ACHN (cell line): ENCODE results near the gene KCTD15.

Experiments used
- DNase-seq: peaks from one replicate; pipeline ENCODE4 v3.0.0-alpha.2; 2015
- in situ Hi-C: cut with HindIII; loops from 2 replicates; pipeline ENCODE4 v1.10.0; 2017; ENCODE audit warnings: low sequenced_read_pairs, low pct_ligation_motif_present, low pct_unique_long_range_greater_than_20kb

The KCTD15 gene

DNA sequence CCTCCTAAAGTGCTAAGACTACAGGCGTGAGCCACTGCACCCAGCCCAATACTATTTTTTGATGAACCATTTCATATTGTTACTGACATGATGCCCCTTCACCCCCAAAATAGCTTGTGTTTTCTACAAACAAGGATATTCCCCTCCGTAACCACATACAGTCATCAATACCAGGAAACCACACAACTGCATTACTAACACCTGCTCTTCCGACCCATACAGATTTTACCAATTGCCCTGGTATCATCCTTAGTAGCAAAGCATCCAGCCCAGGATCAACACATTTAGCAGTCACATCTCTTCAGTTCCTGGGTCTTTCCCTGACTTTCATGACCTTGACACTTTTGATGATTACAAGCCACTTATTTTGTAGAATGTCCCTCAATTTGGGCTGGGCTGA lies 33.6 kb downstream of the KCTD15 start:
- in situ Hi-C loops: no loop called here
- DNase-seq: no peak

DNA sequence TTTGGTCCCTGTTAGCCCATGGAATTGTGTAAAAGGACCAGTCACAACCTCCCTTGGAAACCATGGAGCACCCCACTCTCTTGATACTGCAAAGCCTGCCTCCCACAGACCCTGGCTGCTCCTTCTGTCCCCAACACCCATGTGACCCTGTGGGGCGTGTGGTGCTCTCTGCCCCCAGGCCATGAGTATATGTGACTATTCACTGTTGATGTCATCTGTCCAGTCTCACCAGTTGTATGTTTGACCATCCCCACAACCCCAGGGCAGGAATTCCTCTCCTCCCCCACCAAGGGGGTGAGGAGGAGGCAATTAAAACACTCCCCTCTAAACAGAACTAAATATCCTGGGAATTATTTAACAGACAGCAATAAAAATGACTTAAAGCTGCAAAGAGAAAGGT lies 35.2 kb downstream of the KCTD15 start:
- DNase-seq: no peak

DNA sequence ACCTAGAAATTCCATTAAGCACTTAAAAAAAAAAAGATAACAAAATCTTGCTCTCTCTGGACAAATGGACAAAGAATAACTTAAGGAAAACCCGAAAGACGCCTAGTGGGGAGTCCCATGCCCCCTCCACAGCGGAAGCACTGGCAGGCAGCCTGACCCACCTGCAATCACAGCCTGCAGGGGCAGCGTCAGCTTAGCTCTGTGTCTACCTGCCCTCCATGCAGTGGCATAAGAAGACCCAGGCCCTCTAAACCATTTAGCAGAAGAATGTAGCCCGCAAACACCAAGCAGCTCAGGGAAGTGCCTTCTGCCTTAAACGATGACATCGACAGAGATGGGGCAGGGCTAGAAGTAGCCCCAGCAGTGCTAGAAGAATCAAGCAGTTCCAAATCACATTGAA lies 36.0 kb downstream of the KCTD15 start:
- no peak for DNase-seq
- in situ Hi-C loops: no loop called here

More for the DNA sequence above, 35.2 kb downstream of the KCTD15 start:
- in situ Hi-C loops: no loop called here

DNA sequence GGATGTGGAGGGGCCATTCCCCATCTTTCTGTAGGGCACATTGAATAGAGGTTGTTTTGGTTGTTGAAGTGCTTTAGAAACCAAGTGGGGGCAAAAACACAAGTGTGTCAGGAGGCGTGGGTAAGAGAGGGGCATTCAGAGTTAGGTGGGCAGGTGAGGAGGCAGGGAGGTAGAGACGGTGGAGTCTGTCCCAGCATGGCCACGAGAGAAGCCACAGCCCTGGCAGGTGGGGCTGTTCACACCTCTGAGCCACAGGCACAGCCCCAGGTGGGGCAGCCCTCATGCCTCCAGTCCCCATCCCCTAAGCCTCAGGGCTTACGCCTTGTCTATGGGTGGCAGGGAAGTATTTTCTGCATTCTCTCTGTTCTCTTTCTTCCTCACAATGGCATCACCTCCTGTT lies 43.7 kb downstream of the KCTD15 start:
- in situ Hi-C loops: no loop called here
- DNase-seq: no peak

DNA sequence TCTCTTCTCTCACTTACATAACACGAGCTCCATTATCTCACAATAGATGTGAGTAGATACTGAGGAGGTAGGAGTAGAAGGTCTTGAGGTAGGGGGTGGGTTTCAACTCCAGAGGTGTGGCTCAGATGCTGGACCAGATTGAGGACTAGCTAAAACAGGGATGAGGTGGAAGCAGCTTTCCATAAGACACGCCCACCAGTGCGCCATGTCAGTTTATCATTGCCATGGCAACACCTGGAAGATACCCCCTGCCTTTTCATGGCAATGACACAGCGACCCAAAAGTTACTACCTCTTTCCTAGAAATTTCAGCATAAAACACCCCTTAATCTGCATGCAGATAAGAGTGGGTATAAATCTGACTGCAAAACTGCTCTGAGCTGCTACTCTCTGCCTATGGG lies 44.1 kb downstream of the KCTD15 start:
- in situ Hi-C loops: no loop called here
- no peak for DNase-seq

DNA sequence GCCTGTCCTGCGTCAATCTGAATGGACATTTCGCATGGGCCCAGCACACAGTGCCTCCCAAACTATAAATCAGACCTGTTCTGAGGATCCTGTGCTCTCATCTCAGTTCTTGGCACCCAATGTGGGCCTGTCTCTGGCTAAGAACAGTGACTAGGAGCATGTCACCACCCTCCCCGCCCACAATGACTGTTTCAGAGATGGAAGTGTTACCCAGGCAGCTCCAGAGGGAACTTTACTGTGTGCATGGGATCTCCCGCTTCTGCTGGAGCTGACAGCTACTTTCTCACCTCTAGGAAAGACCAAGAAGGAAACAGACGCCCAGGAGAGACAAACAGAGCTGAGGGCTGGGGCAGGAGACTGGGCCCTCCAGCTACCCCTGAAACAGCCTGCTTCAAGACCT lies 45.0 kb downstream of the KCTD15 start:
- DNase-seq: no peak
- in situ Hi-C loops: no loop called here

DNA sequence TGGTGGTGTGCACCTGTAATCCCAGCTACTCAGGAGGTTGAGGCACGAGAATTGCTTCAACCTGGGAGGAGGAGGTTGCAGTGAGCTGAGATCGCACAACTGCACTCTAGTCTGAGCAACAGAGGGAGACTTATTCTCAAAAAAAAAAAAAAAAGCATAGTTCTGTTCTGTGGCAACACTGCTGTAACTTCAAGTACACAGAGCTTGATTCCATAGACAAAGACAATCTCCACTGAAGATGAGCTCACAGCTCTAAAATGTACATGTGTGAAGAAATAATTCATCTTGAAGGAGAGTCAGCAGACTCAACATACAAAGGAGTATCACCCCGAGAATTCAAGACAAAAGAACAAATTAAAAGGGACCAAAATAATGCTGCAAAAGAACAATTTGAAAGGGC lies 47.8 kb downstream of the KCTD15 start:
- DNase-seq: no peak
- in situ Hi-C loops: no loop called here

DNA sequence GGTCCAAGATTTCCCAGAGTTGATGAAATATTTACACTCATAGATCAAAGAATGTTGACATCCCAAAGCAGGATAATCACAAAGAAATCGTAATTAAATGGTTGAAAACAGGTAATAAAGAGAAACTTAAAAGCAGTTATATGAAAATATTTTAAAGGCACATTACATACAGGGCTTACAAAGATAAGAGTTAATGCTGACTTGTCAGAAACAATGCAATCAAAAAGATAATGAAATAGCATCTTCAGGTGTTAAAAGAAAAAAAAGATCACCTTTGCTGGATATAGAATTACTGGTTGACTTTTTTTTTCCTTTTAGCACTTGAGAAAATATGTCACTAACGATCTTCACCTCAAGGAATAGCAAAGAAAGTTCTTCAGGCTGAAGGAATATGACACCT lies 48.8 kb downstream of the KCTD15 start:
- DNase-seq: no peak
- in situ Hi-C loops: no loop called here

DNA sequence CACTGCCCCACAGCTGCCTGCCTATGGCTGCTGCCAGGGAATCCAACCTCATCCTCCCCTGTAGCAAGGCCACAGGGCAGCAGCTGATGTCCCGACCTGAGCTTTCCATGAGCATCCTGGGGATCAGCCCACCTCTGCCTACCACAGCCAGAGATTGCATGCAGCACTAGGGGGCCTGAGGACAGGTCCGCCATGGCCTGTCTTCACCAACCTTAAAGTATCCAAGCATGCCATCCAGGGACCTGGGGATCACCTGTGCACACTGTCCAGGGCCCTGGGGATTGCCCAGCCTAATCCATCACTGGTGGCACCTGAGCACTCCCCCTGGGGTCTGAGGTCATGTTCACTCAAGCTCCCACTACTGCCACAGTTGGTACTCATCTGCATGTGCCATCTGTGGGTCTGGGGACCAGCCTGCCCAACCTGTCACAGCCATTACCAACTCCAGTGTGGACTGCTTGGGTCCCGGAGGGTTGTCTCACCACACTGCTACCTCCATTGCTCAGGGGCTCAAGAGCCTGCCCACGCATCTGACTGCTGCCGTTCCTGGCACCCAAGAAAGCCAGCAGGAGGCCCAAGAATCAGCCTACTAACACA lies 53.0 kb downstream of the KCTD15 start:
- DNase-seq: no peak
- in situ Hi-C loops: no loop called here

DNA sequence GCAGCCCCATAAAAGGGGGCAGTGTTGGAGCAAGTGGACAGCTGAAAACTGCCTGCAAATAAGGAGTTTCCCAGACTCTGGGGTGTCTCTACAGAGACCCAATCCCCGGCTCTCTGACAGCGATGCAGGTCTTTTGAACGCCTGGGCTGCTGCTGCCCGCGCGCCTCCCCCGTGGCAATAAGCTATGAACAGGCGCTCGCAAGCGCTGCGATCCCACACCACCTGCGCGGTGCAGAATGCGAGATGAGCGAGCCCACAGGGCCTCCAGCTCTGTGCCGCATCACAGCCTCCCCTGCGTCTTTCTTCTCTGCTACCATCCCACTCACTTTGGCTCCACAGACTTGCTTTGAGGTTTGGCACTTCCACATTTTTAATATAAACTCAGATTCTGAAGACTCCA lies 62.3 kb downstream of the KCTD15 start:
- no peak for DNase-seq
- in situ Hi-C loops: no loop called here

DNA sequence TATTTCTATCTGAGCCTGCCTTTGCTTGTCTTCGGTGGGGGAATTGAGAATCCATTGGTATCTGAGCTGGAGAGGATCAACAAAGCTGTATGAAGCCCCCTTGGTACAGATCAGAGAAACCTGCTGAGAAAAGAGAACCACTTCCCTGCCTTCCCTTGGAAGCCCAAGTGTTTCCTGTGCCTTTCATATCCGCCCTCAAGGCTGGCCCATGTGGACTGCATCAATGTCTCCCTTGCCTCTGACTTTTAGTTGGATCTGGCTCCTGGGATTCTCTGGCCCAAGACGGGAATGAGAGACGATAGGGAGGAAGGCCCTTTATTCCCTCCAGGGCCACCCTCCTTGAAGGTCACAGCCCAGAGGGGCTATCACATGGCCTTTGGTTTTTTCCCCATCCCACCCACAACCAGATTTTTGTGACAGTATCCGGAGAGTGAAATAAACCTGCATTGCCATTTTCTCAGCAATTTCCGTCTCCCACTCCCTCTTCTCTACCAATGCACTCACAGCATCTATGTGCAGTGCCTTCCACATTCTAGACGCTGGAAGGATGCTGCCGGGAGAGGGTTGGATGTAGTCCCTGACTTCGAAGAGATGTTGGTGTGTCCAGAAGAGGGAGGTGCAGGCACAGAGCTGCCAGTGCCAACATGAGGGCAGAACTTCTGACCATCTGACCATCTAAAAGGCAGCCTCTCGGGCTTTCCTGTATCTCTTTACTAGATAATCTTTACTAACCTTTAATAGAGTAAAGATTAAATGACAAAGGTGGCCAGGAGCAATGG lies 63.8 kb downstream of the KCTD15 start:
- no peak for DNase-seq
- in situ Hi-C loops: no loop called here

DNA sequence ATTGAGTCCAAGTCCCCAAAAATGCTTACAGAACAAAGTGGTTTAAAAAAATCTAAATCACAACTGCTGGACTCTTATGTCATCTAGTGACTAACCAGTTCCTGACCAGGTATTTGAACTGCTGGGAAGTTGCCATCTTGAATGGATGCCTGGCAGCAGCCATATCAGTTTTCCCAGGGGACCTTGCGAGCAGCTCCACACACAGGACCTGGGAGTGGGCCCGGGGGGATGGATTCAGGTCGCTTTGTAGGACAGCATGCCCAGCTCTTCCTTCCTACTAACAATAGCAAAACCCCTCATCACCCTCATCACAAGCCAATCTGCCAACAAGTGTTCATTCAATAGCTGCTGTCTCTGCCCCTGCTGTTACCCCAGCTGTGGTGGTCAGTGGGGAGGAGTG lies 65.3 kb downstream of the KCTD15 start:
- in situ Hi-C loops: no loop called here
- no peak for DNase-seq

DNA sequence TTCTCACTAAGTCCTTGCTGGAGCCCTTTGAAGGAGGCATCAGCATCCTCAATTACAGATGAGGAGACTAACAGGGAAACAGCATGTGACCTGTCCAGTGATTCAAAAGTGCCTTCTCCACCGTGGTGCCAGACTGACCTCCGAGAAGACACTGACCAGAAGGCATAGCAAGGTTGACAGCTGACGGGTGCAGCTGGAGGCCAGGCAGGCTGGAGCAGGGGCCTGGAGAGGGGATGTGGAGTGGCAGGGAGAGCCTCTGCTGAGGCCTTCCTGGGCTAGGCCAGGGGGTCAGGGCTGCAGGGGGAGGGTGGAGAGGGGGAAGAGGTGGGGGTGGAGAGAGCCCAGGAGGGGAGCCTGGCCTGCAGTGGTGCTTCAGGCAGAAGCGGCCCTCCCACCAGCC lies 66.3 kb downstream of the KCTD15 start:
- in situ Hi-C loops: no loop called here
- no peak for DNase-seq

DNA sequence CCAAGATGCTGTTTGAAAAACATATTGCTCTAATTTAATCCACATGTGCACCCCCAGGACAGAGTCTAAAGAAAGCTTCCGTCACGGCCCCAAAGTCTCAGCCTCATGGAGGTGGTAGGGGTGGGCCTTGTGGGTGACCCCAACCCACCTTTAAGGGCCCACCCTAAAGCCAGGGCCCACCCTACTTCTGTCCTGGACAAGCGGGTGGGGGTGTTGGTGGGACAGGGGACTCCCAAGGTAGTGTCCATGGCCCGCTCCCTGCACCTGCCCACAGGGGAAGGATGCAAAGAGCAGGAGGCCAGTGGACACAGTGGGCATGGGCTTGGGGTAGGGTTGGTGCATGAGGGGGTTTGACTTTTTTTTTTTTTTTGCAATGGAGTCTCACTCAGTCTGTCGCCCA lies 66.8 kb downstream of the KCTD15 start:
- in situ Hi-C loops: no loop called here
- no peak for DNase-seq

DNA sequence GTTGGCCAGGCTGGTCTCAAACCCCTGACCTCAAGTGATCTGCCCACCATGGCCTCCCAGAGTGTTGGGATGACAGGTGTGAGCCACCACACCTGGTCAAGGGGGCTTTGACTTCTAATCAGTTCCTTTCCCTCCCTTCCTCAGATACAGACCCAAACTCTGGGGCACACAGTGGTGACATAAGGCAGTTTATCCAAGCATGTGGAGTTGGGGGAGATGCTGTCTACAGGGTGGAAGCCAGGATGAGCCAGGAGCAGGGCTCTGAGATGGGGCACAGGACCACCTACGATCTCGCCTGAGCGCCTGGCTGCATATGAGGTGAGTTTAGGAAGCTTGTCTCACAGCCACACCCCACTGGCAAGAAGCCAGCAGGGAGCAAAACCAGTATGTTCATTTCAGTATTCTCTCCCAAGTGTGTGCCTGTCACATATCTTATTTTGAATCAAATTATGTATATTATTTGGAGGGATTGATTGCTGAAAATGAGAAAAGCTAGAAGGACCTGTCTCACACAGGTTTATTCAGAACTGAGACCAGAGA lies 67.7 kb downstream of the KCTD15 start:
- in situ Hi-C loops: no loop called here
- no peak for DNase-seq

DNA sequence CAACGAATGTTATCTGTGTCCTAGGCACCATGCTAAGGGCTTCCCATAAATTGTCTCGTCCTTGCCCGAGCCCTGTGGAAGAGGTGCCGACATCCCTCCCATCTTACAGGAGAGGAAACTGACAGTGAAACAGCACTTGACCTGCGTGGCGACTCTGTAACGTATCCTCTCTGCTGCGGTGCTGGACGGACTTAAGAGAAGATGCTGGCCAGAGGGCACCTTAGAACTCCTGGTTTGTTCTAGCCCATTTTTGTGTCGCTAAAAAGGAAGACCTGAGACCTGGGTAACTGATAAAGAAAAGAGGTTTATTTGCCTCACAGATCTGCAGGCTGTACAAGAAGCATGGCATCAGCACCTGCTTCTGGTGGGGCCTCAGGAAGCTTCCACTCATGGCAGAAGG lies 68.6 kb downstream of the KCTD15 start:
- in situ Hi-C loops: no loop called here
- DNase-seq: no peak
